Adrenal gland (tissue), 12 donors: ENCODE data around the gene RPTOR. TPM values are rescaled to one million over a fixed set of nuclear protein-coding genes. Genes with fewer than 3 reads are reported as not detected.

Experiments used
- DNase-seq, 7 donors: peaks; one replicate each; pipeline ENCODE4 v3.0.0-alpha.2; 2019 to 2020
- H3K27ac ChIP-seq, 5 donors: fragments of 200-600 bp; sonication (generic) in 4 of 5; 1 replicate in 3 of 5; 2 replicates in 2 of 5; pipeline versions ENCODE4 v1.5.1 to v1.8.0; 2016 to 2020; ENCODE audit warnings: mild to moderate bottlenecking in 1 of 5
- H3K27me3 ChIP-seq: fragments of 200-600 bp; 2 replicates; pipeline ENCODE4 v1.8.0; 2021
- H3K36me3 ChIP-seq, 2 donors: fragments of 200-600 bp; replicated peaks in 1 of 2; 1 replicate in 1 of 2; 2 replicates in 1 of 2; pipeline versions ENCODE4 v1.5.1 to v1.8.0; 2018 to 2022
- H3K4me1 ChIP-seq, 2 donors: fragments of 200-600 bp; replicated peaks in 1 of 2; 1 replicate in 1 of 2; 2 replicates in 1 of 2; pipeline versions ENCODE4 v1.5.1 to v1.8.0; 2018 to 2021
- H3K4me3 ChIP-seq, 4 donors: fragments of 200-600 bp; sonication (generic) in 3 of 4; one replicate each; pipeline ENCODE4 v1.5.1; 2016 to 2018
- H3K9me3 ChIP-seq, 3 donors: fragments of 200-600 bp; sonication (generic) in 1 of 3; replicated peaks in 1 of 3; 1 replicate in 2 of 3; 2 replicates in 1 of 3; pipeline versions ENCODE4 v1.5.1 to v1.8.0; 2016 to 2021
- CTCF ChIP-seq, 6 experiments: fragments of 450-650 bp in 4 of 6; fragments of 200-600 bp in 2 of 6; sonication (generic) in 1 of 6; IDR thresholded peaks; 1 replicate in 5 of 6; 2 replicates in 1 of 6; pipeline versions ENCODE4 v1.5.1 to v1.8.0; 2016 to 2021; ENCODE audit warnings: antibody characterized with exemption in 6 of 6, mild to moderate bottlenecking in 2 of 6, moderate library complexity in 1 of 6
- POLR2A ChIP-seq, 2 donors: fragments of 450-650 bp; IDR thresholded peaks; one replicate each; pipeline ENCODE4 v1.6.1; 2017; ENCODE audit warnings: antibody characterized with exemption in 2 of 2, mild to moderate bottlenecking in 2 of 2, moderate library complexity in 1 of 2
- WGBS, 4 donors: extraction: QIAGEN DNeasy Blood & Tissue Kit in 2 of 4; methylation state at CpG; one replicate each; pipeline versions ENCODE4 v1.1.5 to v1.1.7; 2013 to 2017; 5-methylcytosine and 5-hydroxymethylcytosine counted together
- intact Hi-C, 2 donors: fragments of 100-400 bp; cut with DNase I; formaldehyde crosslinking; loops; one replicate each; pipeline versions ENCODE4 v1.14.1 to v1.15.0; 2022 to 2023
- polyA plus RNA-seq, 3 donors: library from polyadenylated mRNA; stranded (reverse); fragments of 200-250 nt in 2 of 3; fragments of 350-450 nt in 1 of 3; fragmentation: Illumina TruSeq in 1 of 3; extraction: RNeasy Lipid Tissue Mini Kit (QIAGEN cat#74804) in 1 of 3; gene quantifications; one replicate each; pipeline ENCODE4 v1.2.3, GENCODE V29; 2013 to 2014
- total RNA-seq, 9 donors: library from RNA; depleted of rRNA in 4 of 9; stranded (reverse); fragments of >200 nt in 4 of 9; fragments of 120-200 nt in 1 of 9; fragmentation: NEBNext Ultra II Directional in 1 of 9; extraction: Animal tissue kit (Norgen Biotek cat#: 25700) in 1 of 9; gene quantifications; one replicate each; pipeline versions ENCODE4 v1.1.0 to v1.2.4, GENCODE V29; 2013 to 2023
- donor health status: healthy with polysubstance abuse.
- donor health status: Bipolar disorder and iron deficiency.
- donor health status: DM: yes; HTN: yes; CAD: no.
- donor health status: DM: no; HTN: no; CAD: no.
- donor health status: DM: no; HTN: no; CAD: no.
- donor health status: DM: yes; HTN: yes; CAD: no.

Gene RPTOR
- total and polyA plus RNA-seq, 12 donors: 9.7 to 53.3 (median 29.7) TPM

- intact Hi-C loops: loop anchor here in 1 of 2 donors (5.0 kb wide), 1 partner anchor 111 kb away; no protein-coding TSS in a partner anchor
- H3K4me1 ChIP-seq: peaks cover 0 to 24% of the 10 kb centered on the region in 2 donors
- TF ChIP-seq POLR2A (IDR thresholded peaks at IDR 0.05): no peak
- TF ChIP-seq CTCF (IDR thresholded peaks at IDR 0.05): no peak
- H3K27ac ChIP-seq: peak overlapping the region in 1 of 5 donors; percentile 26
- 38 to 46% (median 42%) methylated on average over 16 to 22 of the region's 22 CpGs for WGBS, 4 donors
- no peak for DNase-seq
- no peaks in the 10 kb centered on the region for H3K27me3 ChIP-seq
- H3K36me3 ChIP-seq: peaks cover 0 to 13% of the 10 kb centered on the region in 2 donors
- peak overlapping the region; percentile 25 to 91 (median 59) for H3K4me3 ChIP-seq
- no peaks in the 10 kb centered on the region for H3K9me3 ChIP-seq
These were observed 446.4 kb downstream of the RPTOR start for GRCh38 chr17:80990921-80991644.

GRCh38 chr17:80991645-80992076 is 447.0 kb downstream of the RPTOR start, which contains the start of gene CHMP6:
Gene CHMP6, plus strand, starts transcription at chr17:80991841. Its CDS starts 78 bp downstream, at chr17:80991919.
- no peaks in the 10 kb centered on the region for H3K9me3 ChIP-seq
- WGBS, 4 donors: 0 to 1% (median 0%) methylated on average over 2 to 66 of the region's 66 CpGs
- TF ChIP-seq POLR2A (IDR thresholded peaks at IDR 0.05): peak in 1 of 2 donors; percentile 26
- peak in 3 of 6 experiments; percentile 4 to 58 (median 41) for TF ChIP-seq CTCF (IDR thresholded peaks at IDR 0.05)
- H3K27ac ChIP-seq: peak within 1 kb of the TSS in 2 of 5 donors; percentile 26 to 30
- DNase-seq: peak; percentile 66 to 80 (median 77)
- peak within 1 kb of the TSS; percentile 27 to 91 (median 70) for H3K4me3 ChIP-seq
- peaks cover 0 to 18% of the 10 kb centered on the region in 2 donors for H3K36me3 ChIP-seq
- peaks cover 0 to 24% of the 10 kb centered on the region in 2 donors for H3K4me1 ChIP-seq
- no peaks in the 10 kb centered on the region for H3K27me3 ChIP-seq
- intact Hi-C loops: loop anchor here in 1 of 2 donors (5.0 kb wide), 1 partner anchor 111 kb away; no protein-coding TSS in a partner anchor

GRCh38 chr17:80992077-80992947 is 447.7 kb downstream of the RPTOR start:
- H3K4me3 ChIP-seq: peak overlapping the region; percentile 27 to 91 (median 70)
- intact Hi-C loops: loop anchor here in 1 of 2 donors (5.0 kb wide), 1 partner anchor 110 kb away; no protein-coding TSS in a partner anchor
- H3K36me3 ChIP-seq: peaks cover 0 to 25% of the 10 kb centered on the region in 2 donors
- WGBS, 4 donors: 4 to 26% (median 10%) methylated on average over 9 to 90 of the region's 90 CpGs
- peak in 1 of 7 donors; percentile 30 for DNase-seq
- no peaks in the 10 kb centered on the region for H3K27me3 ChIP-seq
- peak overlapping the region in 2 of 5 donors; percentile 26 to 30 for H3K27ac ChIP-seq
- TF ChIP-seq CTCF (IDR thresholded peaks at IDR 0.05) (no peak), POLR2A (IDR thresholded peaks at IDR 0.05) (no peak)
- no peaks in the 10 kb centered on the region for H3K9me3 ChIP-seq
- H3K4me1 ChIP-seq: peaks cover 0 to 24% of the 10 kb centered on the region in 2 donors
